Activated CD4-positive, alpha-beta T cell treated with anti-CD3 and anti-CD28 coated beads for 24 hours (primary cell): Measurements from ENCODE around the gene TENT5C.

Experiments
- DNase-seq, 2 donors: peaks; one replicate each; pipeline ENCODE4 v3.0.0-alpha.2; 2020; ENCODE audit warnings: low read depth in 2 of 2

The TENT5C gene

DNA sequence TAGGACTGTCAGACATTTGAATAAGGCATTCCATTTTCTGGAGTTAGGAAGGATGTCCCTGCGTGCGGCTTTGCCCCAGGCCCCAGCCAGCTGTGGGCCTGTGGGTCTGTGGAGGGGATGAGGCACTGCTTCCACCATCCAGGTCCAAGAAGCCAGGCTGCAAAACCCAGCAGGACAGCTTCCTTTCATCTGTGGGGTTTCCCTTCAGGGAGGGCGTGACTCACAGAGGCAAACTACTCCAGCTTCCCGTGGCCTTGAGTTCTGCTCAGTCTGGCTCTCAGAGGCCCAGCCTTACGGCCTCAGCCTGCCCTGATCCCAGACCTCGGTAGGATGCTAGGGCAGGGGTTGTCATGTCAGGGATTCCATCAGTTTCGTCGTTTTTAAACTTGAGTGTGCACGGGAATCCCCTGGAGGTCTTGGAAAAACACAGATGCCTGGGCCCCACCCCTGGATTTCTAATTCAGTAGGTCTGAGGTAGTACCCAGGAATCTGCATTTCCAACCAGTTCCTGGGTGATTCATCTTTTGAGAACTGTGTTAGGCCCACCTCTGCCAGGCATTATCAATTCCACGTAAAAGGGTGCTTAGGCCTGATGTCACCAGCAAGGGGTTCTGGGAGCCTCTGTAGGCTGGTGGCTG lies 32.3 kb upstream of the TENT5C start:
- DNase-seq: no peak

GRCh38 chr1:117574161-117574835 lies 31.6 kb upstream of the TENT5C start:
- no peak for DNase-seq

GRCh38 chr1:117575586-117576225 lies 30.1 kb upstream of the TENT5C start:
- DNase-seq: no peak

DNA sequence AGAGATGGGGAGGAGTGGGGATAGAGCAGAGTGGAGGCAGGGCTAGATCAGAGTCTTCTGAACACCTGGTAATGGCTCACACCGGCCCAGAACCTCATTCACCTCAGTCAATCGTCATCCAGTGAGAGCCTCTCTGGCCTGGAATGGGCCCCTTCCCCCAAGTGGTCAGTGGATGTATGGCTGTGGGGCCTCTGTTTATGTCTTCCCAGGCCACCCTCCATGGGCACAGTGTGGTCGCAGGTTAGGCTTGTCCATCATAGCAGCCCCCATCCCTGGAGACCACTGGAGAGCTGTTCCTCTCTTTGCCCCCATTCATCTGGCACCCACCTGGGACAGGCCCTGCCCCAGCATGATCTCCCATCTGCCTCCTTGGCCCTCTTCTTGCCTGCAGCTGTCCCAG lies 29.6 kb upstream of the TENT5C start:
- DNase-seq: no peak

DNA sequence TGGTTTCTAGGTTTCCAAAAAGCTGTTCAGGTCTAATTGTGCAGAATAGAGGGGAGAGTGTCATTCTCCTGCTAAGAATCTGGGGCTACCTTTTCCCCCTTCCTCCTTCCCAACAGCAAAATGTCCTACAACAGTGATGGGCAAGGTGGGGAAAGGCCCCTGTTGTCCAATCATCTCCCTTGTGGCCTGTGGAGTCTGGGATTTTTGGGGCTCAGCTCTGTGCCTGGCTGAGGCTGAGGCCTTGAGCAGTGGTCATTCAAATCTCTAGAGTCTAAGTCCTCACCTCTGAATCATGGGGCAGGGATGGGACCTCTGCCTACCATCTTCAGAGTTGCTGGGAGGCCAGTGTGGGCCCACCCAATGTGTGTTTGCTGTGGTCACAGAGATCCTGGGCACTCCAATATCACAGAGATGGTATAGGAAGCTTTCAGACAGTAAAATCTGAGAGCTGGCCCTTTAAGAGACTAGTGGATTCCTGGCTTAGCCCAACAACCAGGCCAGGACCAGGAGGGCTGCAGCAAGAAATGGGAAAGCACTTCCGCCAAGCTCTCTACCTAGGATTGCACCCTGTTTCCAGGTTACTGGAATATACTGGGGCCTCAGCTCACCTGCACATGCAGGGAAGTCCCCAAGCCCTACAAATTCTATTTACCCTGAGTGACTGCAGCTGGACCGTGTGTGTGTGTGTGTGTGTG lies 28.5 kb upstream of the TENT5C start:
- no peak for DNase-seq

- DNase-seq: no peak
Measured at GRCh38 chr1:117578466-117578865, 27.4 kb upstream of the TENT5C start.

GRCh38 chr1:117579221-117579906 lies 26.5 kb upstream of the TENT5C start:
- no peak for DNase-seq

DNA sequence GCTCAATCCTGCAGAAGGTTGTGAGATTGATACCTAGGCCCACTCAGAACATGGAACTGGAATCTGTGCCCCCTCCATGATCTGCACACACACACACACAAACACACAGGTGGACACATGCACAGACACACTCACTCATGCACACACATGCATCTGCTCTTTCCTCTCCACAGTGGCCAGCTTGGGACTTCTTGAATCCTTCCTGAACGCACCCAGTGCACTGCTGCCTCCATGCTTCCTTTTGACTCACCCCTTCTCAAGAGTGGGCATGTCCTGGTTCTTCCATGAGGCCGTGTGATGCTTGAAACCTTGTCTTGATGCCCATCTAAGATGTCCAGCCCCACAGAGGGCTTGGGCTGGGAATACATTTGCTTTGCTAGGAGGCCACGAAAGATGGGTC lies 25.4 kb upstream of the TENT5C start:
- no peak for DNase-seq

- no peak for DNase-seq
Measured at GRCh38 chr1:117580882-117581281, 25.0 kb upstream of the TENT5C start.

GRCh38 chr1:117581391-117581943 lies 24.4 kb upstream of the TENT5C start:
- DNase-seq: no peak

- DNase-seq: no peak
Measured at GRCh38 chr1:117582451-117582850, 23.4 kb upstream of the TENT5C start.

- no peak for DNase-seq
Measured at GRCh38 chr1:117583247-117583646, 22.6 kb upstream of the TENT5C start.

GRCh38 chr1:117584181-117584580 lies 21.7 kb upstream of the TENT5C start:
- no peak for DNase-seq

DNA sequence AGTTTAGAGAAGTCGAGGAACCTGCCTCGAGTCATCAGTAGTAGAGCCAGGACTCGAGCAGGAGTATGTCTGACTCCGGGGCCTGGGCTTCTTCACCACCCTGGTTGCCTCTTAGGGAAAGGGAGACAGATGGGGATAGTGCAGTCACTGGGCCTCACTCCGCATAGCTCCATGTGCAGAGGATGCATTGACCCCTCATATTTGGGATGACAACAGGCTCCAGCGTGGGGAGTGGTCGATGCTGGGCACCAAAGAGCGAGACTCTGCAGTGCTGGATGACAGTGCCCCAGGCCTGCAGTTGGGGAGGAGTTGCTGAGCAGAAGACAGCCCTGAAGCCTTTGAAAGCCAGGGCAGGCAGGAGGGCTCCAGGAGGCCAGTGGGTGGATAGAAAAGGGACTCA lies 20.8 kb upstream of the TENT5C start:
- DNase-seq: no peak

DNA sequence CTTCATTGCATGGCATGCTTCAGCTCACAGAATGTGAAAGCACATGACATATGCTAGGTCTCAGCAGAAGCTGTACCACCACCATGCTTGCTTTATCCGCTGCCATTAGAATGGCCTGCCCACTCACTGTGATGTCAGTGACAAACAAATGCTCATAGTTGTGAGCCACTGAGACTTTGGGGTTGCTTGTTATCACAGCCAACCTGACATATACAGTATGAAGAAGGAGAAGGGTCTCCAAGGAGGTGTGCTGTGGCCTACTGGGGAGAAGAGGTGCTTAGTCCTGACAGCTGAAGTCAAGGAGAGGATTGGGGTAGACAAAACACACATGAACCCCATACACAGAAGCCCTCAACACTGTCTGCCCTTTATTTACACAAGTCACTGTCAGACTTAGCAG lies 19.5 kb upstream of the TENT5C start:
- no peak for DNase-seq

- no peak for DNase-seq
Measured at GRCh38 chr1:117586747-117587498, 18.9 kb upstream of the TENT5C start.

DNA sequence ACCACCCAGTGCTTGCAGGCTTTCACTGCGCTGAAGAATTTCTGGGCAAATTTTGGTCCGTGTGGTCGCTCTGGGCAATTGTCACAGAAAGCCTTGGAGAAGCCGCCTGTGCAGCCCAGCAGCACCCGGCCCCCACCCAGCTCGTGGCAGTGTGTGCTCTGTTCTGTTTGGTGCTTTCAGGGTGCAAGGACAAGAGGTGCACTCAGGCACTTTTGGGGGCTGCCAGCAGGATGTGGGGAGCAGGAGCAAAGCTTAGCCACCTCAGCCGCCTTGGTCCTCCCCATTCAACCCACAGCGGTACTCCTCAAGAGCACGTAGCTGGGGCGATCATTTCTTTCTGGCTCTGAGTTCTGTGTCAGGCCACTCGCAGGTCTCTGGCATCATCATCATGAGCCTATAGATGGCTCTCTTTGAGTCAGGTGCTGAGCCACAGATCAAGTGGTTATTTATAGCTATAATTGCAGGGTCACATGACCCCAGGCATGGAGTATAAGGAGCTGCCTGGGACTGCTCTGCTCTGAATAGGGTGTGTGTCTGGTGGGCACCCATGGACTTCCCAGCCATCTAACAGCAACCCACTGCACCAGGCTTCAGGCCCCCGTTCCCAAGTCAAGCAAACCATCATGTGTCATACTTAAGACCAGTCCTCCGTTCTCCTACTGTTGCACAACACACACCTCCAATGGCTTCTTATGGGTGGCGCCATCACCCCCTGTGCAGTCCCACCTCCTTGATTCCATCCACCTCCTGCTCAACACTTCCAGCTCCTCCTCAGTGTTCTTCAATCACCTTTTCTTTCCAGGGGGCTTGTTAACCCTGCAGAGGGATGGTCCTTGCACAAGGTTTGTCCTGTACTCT lies 18.1 kb upstream of the TENT5C start:
- no peak for DNase-seq

DNA sequence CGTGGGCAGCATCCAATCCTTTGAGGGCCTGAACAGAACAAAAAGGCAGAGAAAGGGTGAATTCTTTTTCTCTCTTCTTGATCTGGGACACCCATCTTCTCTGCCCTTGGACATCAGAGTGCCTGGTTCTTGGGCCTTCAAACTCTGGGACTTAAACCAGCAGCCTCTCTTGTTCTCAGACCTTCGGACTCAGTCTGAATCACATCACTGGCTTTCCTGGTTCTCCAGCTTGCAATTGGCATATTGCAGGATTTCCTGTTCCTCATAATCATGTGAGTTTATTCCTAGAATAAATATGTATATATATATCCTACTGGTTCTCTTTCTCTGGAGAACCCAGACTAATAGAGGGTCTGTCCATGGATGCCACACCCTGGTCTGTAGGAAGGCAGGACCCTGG lies 16.3 kb upstream of the TENT5C start:
- DNase-seq: no peak

GRCh38 chr1:117590273-117590925 lies 15.4 kb upstream of the TENT5C start:
- no peak for DNase-seq

DNA sequence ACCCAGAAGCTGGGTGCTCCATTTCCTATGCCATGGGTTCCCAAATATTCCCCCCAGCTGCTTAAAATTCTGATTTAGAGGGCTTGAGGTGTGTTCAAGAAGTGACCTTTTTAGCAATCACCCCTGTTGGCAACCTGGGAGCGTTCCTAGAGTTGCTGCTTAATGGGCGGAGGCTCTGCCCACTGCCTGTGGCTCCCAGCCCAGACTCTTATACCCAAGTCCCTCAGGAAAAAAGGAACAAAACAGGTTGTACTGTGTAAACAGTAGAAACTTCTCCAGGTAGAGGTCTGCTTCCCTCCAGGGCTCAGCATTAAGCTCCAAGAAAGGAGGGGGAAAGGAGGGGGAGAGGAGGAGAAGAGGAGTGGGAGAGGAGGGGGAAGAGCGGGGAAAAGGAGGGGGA lies 14.6 kb upstream of the TENT5C start:
- no peak for DNase-seq
